GM12878 (cell line): ENCODE results near the gene CA10. TPM values are rescaled to one million over a fixed set of nuclear protein-coding genes. Genes with fewer than 3 reads are reported as not detected.

ENCODE experiments used
- ATAC-seq: fragments of 200-7000 bp; cut with Tn5 transposase; 3 replicates; pipeline ENCODE4 v1.9.1; 2020; ENCODE audit warnings: mild to moderate bottlenecking, moderate library complexity
- BruUV-seq: library from RNA; stranded (reverse); fragments of 400-500 nt; replicated peaks from 2 replicates; lab custom pipeline; 2021; lab: Mats Ljungman, UMichigan
- CTCF ChIA-PET: fragments of 300-600 bp; sonication (Branson Sonifier 250); formaldehyde crosslinking; extraction: SDS; loops from one replicate; lab custom pipeline; 2021; ENCODE audit warnings: inconsistent platforms; lab: Yijun Ruan, JAX
- POLR2A ChIA-PET: fragments of 350-600 bp; formaldehyde crosslinking; extraction: SDS; loops from one replicate; lab custom pipeline; 2021; ENCODE audit warnings: inconsistent platforms; lab: Charles Lee
- RAD21 ChIA-PET: fragments of 300-600 bp; sonication (Branson Sonifier 250); formaldehyde crosslinking; loops from one replicate; lab custom pipeline; 2023; ENCODE audit warnings: antibody characterized with exemption; ENCODE audit not compliant: unreplicated experiment; lab: Charles Lee
- SMC1A ChIA-PET: fragments of 300-600 bp; sonication (Branson Sonifier 250); formaldehyde crosslinking; loops from one replicate; lab custom pipeline; 2023; ENCODE audit not compliant: unreplicated experiment, uncharacterized antibody; lab: Charles Lee
- DNase-seq: peaks from one replicate; pipeline ENCODE4 v3.0.0-alpha.2; 2011; ENCODE audit warnings: low read depth, low spot score
- FAIRE-seq: peaks from 3 replicates; lab custom pipeline; 2011; peaks lifted over from hg19 to GRCh38; lab: Jason Lieb, UNC
- H2AFZ ChIP-seq: 2 replicates; pipeline ENCODE4 v1.6.0; 2011; ENCODE audit warnings: low read depth, low read length, control low read depth; ENCODE audit not compliant: control insufficient read depth
- H3K27ac ChIP-seq: 2 replicates; pipeline ENCODE4 v1.5.1; 2011; ENCODE audit warnings: control low read depth; ENCODE audit not compliant: control insufficient read depth, insufficient read depth
- H3K27me3 ChIP-seq, 2 experiments: replicated peaks in 1 of 2; 2 replicates each; pipeline versions ENCODE4 v1.6.0 to v1.6.1; 2011; ENCODE audit warnings: low read length in 1 of 2; ENCODE audit not compliant: control insufficient read depth in 2 of 2, insufficient read depth in 2 of 2
- H3K36me3 ChIP-seq, 2 experiments: 2 replicates each; pipeline ENCODE4 v1.5.1; 2011; ENCODE audit warnings: low read length in 1 of 2; ENCODE audit not compliant: control insufficient read depth in 2 of 2, insufficient read depth in 2 of 2
- H3K4me1 ChIP-seq: 2 replicates; pipeline ENCODE4 v1.6.1; 2011; ENCODE audit warnings: mild to moderate bottlenecking, low read length, moderate library complexity, mixed read lengths; ENCODE audit not compliant: control insufficient read depth, insufficient read depth
- H3K4me2 ChIP-seq: 2 replicates; pipeline ENCODE4 v1.6.0; 2011; ENCODE audit warnings: control low read depth; ENCODE audit not compliant: control insufficient read depth, insufficient read depth
- H3K4me3 ChIP-seq: fragments of 200-600 bp; sonication (generic); 2 replicates; pipeline ENCODE4 v1.5.1; 2016
- H3K79me2 ChIP-seq: 2 replicates; pipeline ENCODE4 v1.6.0; 2011; ENCODE audit warnings: low read length; ENCODE audit not compliant: control insufficient read depth, insufficient read depth
- H3K9ac ChIP-seq: 2 replicates; pipeline ENCODE4 v1.8.0; 2011; ENCODE audit warnings: low read length, control low read depth, mixed read lengths; ENCODE audit not compliant: control insufficient read depth, insufficient read depth
- H3K9me3 ChIP-seq: replicated peaks from 3 replicates; pipeline ENCODE4 v1.5.1; 2011; ENCODE audit warnings: mild to moderate bottlenecking, low read length; ENCODE audit not compliant: control insufficient read depth, insufficient read depth
- H4K20me1 ChIP-seq: 2 replicates; pipeline ENCODE4 v1.6.0; 2011; ENCODE audit not compliant: control insufficient read depth, insufficient read depth
- MAX ChIP-seq: IDR thresholded peaks from 2 replicates; pipeline ENCODE4 v1.6.1; 2012; ENCODE audit warnings: low read depth, low read length, improper control_type of control experiment
- NR2C2 ChIP-seq: IDR thresholded peaks from 2 replicates; pipeline ENCODE4 v1.6.1; 2011; ENCODE audit warnings: borderline replicate concordance, low read depth; ENCODE audit not compliant: control insufficient read depth, insufficient read length
- POLR2AphosphoS5 ChIP-seq: IDR thresholded peaks from 2 replicates; pipeline ENCODE4 v1.6.1; 2011; ENCODE audit warnings: mild to moderate bottlenecking, low read length, inconsistent platforms
- WGBS: methylation state at CpG from one replicate; pipeline ENCODE4 v1.1.6; 2016; ENCODE audit warnings: low lambda C conversion rate; ENCODE audit not compliant: insufficient replicate concordance, insufficient coverage; ENCODE audit errors: missing lambda C conversion rate; 5-methylcytosine and 5-hydroxymethylcytosine counted together
- in situ Hi-C: fragments of 300-500 bp; cut with MboI; formaldehyde crosslinking; loops from 9 replicates; pipeline ENCODE4 v1.14.3; 2018; ENCODE audit warnings: mixed read lengths
- intact Hi-C: fragments of 100-400 bp; cut with micrococcal nuclease; formaldehyde crosslinking; loops from one replicate; pipeline ENCODE4 v1.14.2; 2022; ENCODE audit not compliant: unreplicated experiment
- polyA plus RNA-seq, 11 experiments: library from polyadenylated mRNA; depleted of rRNA in 4 of 11; unstranded in 6 of 11; stranded (reverse) in 5 of 11; fragments of >200 nt; fragmentation: Nextera tagmentation in 4 of 11; fragmentation: Illumina TruSeq in 1 of 11; extraction: Ambion mirVana in 4 of 11; extraction: Trizol in 1 of 11; gene quantifications; 1 replicate in 1 of 11; 2 replicates in 10 of 11; pipeline versions ENCODE4 v1.2.1 to v1.2.3, GENCODE V29; 2011 to 2016; ENCODE audit warnings: inconsistent platforms in 2 of 11, missing spikeins in 2 of 11, low read depth in 1 of 11
- total RNA-seq, 4 experiments: library from RNA; depleted of rRNA in 3 of 4; stranded (reverse); fragments of >200 nt in 3 of 4; fragmentation: Illumina TruSeq in 1 of 4; extraction: Trizol in 1 of 4; gene quantifications; 2 replicates each; pipeline versions ENCODE4 v1.2.1 to v1.2.3, GENCODE V29; 2013 to 2021
- TF ChIP-seq, protein P1 (sequence below): fragments of 450-650 bp; formaldehyde crosslinking; IDR thresholded peaks from 2 replicates; pipeline ENCODE4 v1.5.0; 2022; ENCODE audit warnings: mild to moderate bottlenecking, missing genetic modification characterization
- TF ChIP-seq, protein P2 (sequence below): IDR thresholded peaks from 2 replicates; pipeline ENCODE4 v1.6.1; 2012; ENCODE audit warnings: low read length, inconsistent platforms
- TF ChIP-seq, protein P3 (sequence below): fragments of 450-650 bp; IDR thresholded peaks from 2 replicates; pipeline ENCODE4 v1.6.1; 2017; ENCODE audit warnings: mild to moderate bottlenecking, moderate library complexity
- TF ChIP-seq, protein P4 (sequence below): IDR thresholded peaks from 2 replicates; pipeline ENCODE4 v1.6.1; 2012; ENCODE audit warnings: improper control_type of control experiment, low read depth, low read length; ENCODE audit not compliant: insufficient replicate concordance

Gene CA10
- total and polyA plus RNA-seq, 10 of the 15 experiments (the other 5 are each of a cell fraction or from before 2014, with no cell fraction given) = not detected

DNA sequence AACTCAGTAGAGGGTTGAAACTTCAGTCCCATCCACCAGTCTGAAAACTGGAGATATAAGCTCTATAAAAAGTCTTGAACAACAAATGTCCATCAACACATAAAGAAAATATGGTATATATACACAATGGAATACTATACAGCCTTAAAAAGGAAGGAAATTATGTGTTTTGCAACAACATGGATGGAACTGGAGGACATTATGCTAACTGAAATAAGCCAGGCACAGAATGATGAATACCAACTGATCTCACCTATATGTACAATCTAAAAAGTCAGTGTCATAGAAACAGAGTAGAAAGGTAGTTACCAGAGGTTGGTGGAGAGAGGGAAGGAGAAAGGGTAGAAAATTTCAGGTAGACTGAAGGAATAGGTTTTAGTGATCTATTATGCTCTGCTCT, 438.1 kb downstream of the CA10 start (continued):
- TF ChIP-seq, protein P1, sequence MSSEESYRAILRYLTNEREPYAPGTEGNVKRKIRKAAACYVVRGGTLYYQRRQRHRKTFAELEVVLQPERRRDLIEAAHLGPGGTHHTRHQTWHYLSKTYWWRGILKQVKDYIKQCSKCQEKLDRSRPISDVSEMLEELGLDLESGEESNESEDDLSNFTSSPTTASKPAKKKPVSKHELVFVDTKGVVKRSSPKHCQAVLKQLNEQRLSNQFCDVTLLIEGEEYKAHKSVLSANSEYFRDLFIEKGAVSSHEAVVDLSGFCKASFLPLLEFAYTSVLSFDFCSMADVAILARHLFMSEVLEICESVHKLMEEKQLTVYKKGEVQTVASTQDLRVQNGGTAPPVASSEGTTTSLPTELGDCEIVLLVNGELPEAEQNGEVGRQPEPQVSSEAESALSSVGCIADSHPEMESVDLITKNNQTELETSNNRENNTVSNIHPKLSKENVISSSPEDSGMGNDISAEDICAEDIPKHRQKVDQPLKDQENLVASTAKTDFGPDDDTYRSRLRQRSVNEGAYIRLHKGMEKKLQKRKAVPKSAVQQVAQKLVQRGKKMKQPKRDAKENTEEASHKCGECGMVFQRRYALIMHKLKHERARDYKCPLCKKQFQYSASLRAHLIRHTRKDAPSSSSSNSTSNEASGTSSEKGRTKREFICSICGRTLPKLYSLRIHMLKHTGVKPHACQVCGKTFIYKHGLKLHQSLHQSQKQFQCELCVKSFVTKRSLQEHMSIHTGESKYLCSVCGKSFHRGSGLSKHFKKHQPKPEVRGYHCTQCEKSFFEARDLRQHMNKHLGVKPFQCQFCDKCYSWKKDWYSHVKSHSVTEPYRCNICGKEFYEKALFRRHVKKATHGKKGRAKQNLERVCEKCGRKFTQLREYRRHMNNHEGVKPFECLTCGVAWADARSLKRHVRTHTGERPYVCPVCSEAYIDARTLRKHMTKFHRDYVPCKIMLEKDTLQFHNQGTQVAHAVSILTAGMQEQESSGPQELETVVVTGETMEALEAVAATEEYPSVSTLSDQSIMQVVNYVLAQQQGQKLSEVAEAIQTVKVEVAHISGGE (CRISPR knock-in tag) = no peak

DNA sequence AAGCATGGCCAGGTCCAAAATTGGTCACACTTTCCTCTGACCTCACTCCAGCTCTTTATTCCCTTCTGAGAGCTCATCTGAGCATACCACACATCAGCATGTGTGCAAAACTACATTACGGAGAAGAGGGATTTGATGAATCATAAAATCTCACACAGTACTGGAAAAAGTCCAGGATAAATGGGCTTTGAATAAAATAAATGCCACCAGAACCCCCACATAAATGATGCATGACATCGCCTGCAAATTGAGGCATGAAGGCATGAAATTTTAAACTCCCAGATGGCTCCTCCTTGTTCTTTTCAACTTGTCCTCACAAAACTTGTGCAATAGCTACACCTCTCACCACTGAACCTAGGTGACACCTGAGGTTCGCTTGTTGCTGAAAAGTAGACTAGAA, 439.5 kb downstream of the CA10 start:
- BruUV-seq = no TSS peak
- no peaks in the 10 kb centered on the region for H3K27me3 ChIP-seq
- H3K36me3 ChIP-seq = no peaks in the 10 kb centered on the region
- no peaks in the 10 kb centered on the region; the same call in 2 of the 3 replicates for H3K9me3 ChIP-seq
- H3K27ac ChIP-seq = no peak overlapping the region
- H2AFZ ChIP-seq = no peak overlapping the region
- ChIA-PET RAD21 (no interaction called here), SMC1A (no interaction called here), CTCF (no interaction called here), POLR2A (no interaction called here)
- FAIRE-seq (no peak), ATAC-seq (no peak), DNase-seq (no peak)
- no peak overlapping the region for H3K4me2 ChIP-seq
- in situ Hi-C loops = no loop called here
- WGBS = 31% methylated on average over 3 of the region's 3 CpGs
- H3K4me1 ChIP-seq = no peaks in the 10 kb centered on the region
- intact Hi-C loops = no loop called here
- no peak overlapping the region for H3K9ac ChIP-seq
- no peaks in the 10 kb centered on the region for H3K79me2 ChIP-seq
- H4K20me1 ChIP-seq = no peaks in the 10 kb centered on the region
- H3K4me3 ChIP-seq = no peak overlapping the region
- TF ChIP-seq, protein P2, sequence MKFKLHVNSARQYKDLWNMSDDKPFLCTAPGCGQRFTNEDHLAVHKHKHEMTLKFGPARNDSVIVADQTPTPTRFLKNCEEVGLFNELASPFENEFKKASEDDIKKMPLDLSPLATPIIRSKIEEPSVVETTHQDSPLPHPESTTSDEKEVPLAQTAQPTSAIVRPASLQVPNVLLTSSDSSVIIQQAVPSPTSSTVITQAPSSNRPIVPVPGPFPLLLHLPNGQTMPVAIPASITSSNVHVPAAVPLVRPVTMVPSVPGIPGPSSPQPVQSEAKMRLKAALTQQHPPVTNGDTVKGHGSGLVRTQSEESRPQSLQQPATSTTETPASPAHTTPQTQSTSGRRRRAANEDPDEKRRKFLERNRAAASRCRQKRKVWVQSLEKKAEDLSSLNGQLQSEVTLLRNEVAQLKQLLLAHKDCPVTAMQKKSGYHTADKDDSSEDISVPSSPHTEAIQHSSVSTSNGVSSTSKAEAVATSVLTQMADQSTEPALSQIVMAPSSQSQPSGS = no peak
- TF ChIP-seq POLR2AphosphoS5 (no peak), NR2C2 (no peak), MAX (no peak)
- TF ChIP-seq, protein P3, sequence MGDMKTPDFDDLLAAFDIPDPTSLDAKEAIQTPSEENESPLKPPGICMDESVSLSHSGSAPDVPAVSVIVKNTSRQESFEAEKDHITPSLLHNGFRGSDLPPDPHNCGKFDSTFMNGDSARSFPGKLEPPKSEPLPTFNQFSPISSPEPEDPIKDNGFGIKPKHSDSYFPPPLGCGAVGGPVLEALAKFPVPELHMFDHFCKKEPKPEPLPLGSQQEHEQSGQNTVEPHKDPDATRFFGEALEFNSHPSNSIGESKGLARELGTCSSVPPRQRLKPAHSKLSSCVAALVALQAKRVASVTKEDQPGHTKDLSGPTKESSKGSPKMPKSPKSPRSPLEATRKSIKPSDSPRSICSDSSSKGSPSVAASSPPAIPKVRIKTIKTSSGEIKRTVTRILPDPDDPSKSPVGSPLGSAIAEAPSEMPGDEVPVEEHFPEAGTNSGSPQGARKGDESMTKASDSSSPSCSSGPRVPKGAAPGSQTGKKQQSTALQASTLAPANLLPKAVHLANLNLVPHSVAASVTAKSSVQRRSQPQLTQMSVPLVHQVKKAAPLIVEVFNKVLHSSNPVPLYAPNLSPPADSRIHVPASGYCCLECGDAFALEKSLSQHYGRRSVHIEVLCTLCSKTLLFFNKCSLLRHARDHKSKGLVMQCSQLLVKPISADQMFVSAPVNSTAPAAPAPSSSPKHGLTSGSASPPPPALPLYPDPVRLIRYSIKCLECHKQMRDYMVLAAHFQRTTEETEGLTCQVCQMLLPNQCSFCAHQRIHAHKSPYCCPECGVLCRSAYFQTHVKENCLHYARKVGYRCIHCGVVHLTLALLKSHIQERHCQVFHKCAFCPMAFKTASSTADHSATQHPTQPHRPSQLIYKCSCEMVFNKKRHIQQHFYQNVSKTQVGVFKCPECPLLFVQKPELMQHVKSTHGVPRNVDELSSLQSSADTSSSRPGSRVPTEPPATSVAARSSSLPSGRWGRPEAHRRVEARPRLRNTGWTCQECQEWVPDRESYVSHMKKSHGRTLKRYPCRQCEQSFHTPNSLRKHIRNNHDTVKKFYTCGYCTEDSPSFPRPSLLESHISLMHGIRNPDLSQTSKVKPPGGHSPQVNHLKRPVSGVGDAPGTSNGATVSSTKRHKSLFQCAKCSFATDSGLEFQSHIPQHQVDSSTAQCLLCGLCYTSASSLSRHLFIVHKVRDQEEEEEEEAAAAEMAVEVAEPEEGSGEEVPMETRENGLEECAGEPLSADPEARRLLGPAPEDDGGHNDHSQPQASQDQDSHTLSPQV = no peak
- TF ChIP-seq, protein P4, sequence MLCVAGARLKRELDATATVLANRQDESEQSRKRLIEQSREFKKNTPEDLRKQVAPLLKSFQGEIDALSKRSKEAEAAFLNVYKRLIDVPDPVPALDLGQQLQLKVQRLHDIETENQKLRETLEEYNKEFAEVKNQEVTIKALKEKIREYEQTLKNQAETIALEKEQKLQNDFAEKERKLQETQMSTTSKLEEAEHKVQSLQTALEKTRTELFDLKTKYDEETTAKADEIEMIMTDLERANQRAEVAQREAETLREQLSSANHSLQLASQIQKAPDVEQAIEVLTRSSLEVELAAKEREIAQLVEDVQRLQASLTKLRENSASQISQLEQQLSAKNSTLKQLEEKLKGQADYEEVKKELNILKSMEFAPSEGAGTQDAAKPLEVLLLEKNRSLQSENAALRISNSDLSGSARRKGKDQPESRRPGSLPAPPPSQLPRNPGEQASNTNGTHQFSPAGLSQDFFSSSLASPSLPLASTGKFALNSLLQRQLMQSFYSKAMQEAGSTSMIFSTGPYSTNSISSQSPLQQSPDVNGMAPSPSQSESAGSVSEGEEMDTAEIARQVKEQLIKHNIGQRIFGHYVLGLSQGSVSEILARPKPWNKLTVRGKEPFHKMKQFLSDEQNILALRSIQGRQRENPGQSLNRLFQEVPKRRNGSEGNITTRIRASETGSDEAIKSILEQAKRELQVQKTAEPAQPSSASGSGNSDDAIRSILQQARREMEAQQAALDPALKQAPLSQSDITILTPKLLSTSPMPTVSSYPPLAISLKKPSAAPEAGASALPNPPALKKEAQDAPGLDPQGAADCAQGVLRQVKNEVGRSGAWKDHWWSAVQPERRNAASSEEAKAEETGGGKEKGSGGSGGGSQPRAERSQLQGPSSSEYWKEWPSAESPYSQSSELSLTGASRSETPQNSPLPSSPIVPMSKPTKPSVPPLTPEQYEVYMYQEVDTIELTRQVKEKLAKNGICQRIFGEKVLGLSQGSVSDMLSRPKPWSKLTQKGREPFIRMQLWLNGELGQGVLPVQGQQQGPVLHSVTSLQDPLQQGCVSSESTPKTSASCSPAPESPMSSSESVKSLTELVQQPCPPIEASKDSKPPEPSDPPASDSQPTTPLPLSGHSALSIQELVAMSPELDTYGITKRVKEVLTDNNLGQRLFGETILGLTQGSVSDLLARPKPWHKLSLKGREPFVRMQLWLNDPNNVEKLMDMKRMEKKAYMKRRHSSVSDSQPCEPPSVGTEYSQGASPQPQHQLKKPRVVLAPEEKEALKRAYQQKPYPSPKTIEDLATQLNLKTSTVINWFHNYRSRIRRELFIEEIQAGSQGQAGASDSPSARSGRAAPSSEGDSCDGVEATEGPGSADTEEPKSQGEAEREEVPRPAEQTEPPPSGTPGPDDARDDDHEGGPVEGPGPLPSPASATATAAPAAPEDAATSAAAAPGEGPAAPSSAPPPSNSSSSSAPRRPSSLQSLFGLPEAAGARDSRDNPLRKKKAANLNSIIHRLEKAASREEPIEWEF = no peak
